WI38 (cell line): ENCODE data around the gene CCDC158.

Experiments
- H3K4me3 ChIP-seq: 2 replicates; pipeline ENCODE4 v1.5.1; 2011; ENCODE audit warnings: low read depth, mild to moderate bottlenecking, control low read depth, low read length
- TF ChIP-seq, protein P1 (sequence below): IDR thresholded peaks from 2 replicates; pipeline ENCODE4 v1.5.1; 2012; ENCODE audit warnings: low read depth, mild to moderate bottlenecking, control low read depth, low read length

CCDC158 gene

DNA sequence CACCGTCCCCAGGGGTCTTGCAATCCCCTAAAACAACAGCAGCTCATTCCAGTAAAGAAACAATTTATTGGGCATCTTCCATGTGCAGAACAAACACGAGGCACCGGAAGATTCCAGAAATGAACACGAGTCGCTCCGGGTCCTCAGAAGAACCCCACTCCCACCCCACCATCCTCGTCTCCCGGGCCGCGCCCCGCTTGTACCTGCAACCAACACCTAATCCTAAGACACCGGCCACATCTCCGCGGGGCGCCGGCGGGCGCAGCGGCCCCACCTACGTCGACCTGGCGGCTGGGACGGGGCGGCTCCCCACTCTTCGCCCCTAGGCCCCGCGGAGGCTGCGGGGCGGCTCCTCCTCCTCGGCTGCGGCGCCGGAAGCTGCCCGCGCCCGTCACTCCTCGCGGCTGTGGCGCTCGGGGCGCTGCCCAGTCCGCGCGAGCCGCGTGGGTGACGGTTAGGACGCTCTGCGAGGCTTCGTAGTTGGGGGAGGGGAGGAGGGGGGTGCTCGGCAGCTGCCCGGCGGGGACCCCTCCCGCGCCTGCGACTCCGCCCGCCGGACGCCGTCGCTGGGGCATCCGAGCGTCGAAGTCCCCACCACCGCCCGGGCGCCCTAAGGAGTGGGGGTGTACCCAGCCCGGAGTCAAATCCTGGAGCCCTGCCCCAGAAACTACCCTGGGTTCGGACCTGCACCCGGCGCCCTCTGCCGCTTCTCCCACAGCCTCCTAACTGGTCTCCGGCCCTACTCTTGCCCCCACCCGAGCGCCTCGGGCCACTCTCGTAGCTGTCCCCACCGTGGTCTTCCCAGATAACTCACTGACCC is at the start of gene CCDC158:
CCDC158 (minus strand) TSS at position 380 of the 820 bp plus-strand sequence. CDS start 17,934 bp downstream, outside the sequence.
- peak within 1 kb of the TSS; percentile 49 for H3K4me3 ChIP-seq
- TF ChIP-seq, protein P1, sequence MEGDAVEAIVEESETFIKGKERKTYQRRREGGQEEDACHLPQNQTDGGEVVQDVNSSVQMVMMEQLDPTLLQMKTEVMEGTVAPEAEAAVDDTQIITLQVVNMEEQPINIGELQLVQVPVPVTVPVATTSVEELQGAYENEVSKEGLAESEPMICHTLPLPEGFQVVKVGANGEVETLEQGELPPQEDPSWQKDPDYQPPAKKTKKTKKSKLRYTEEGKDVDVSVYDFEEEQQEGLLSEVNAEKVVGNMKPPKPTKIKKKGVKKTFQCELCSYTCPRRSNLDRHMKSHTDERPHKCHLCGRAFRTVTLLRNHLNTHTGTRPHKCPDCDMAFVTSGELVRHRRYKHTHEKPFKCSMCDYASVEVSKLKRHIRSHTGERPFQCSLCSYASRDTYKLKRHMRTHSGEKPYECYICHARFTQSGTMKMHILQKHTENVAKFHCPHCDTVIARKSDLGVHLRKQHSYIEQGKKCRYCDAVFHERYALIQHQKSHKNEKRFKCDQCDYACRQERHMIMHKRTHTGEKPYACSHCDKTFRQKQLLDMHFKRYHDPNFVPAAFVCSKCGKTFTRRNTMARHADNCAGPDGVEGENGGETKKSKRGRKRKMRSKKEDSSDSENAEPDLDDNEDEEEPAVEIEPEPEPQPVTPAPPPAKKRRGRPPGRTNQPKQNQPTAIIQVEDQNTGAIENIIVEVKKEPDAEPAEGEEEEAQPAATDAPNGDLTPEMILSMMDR: no peak

DNA sequence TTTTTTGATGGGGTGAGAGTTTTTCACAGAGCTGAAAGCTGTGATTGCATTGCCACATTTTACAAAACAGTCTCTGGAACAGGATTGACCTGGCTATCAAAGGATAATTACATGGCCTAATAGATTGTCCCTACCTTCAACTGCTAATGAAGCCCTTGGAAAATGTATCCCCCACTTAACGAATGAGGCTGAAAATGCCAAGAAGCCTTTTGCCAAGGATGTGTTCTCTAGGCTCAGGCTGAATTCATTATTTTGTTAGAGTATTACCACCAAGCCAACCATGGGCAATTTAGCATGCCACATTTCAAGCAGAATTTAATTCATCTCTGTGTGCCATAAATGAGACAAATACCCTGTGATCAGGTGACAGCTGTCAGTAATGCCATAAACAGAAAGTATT is 49.6 kb upstream of the CCDC158 start:
- H3K4me3 ChIP-seq: no peak overlapping the region

DNA sequence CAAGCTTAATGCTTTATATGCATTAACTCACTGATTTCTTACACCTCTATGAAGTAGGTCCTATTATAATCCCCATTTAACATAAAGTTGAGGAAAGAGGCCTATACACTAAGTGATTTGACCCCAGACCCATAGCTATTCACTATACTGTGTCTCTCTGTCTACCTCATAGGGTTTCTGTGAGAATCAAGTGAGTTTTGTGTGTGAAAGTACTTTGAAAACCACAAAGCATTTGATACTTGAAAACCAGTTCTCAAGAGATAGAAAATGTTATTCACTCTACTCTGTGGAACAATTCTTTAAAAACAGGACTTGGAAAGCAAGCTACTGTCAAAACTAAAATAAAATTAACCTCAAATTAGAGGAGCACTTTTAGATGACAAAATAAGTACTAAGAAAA is 49.1 kb upstream of the CCDC158 start:
- H3K4me3 ChIP-seq: no peak overlapping the region
- TF ChIP-seq, protein P1: no peak

More for the DNA sequence above, 49.6 kb upstream of the CCDC158 start:
- TF ChIP-seq, protein P1: no peak

DNA sequence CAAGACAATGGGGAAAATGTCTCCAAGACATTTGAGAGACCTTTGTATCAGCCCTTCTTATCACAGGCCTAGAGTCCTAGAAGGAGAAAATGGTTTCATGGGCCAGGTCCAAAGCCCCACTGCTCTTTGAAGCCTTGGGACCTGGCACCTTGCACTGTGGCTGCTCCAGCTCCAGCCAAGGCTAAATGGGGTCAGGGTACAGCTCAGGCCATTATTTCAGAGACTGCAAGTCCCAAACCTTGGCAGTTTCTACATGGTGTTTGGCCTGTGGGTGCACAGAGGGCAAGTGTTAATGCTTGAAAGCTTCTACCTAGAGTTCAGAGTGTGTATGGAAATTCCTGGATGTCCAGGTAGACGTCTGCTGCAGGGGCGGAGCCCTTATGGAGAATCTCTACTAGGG is 42.6 kb upstream of the CCDC158 start:
- H3K4me3 ChIP-seq: no peak overlapping the region
- TF ChIP-seq, protein P1: no peak

DNA sequence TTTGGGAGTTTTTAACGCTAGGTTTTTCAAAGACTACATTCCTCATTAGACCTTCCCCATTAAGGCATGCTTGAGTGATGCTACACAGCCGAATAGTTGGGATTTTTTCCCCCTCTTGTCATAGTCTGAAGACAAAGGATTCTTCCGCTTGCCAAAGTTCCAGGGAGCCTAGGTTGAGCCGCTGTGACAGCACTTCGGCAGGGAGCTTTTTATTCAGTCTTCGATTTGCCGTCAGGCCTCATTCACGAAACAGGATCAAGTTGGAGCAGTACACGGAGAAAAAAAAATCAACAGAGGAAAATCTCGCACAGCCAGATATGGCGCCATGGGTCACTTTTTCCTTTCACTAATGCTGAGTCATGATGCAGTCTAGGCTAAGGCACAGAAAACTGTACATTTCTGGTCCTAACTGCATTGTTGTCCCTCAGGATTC is 38.4 kb upstream of the CCDC158 start:
- TF ChIP-seq, protein P1: no peak
- no peak overlapping the region for H3K4me3 ChIP-seq

DNA sequence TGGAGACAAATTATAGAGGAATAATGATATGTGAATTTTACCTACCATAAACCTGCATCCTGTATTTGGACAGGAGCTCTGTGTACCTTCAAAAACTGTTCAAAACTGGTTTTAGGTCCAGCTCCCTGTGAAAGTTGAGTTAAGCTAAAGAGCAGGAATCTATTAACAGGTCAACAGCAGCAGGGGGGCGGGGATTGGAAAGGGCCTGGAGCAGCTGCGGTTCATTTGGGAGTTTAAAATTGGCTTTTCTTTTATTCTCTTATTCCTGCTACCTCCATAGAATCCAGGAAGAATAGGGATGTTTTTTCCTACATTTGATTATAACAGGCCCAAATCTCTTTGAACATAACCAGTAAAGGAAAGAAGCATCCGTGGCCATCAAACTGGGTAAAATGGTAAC is 37.9 kb upstream of the CCDC158 start:
- TF ChIP-seq, protein P1: no peak
- no peak overlapping the region for H3K4me3 ChIP-seq

DNA sequence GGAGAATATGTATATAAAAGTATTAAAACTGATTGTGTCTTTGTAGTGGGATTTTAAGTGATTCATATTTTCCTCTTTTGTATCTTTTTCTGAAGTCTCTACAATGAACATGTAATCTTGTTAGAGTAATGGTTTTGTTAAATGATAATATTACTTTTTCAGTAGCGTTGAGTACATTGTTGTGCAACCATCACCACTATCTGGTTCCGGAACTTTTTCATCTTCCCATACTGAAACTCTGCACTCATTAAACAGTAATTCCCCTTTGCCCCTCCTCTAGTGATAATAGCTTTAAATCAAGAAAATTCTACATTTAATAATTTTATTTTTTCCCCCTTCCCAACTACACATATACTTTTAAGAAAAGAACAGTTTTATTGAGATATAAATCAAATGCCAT is 37.4 kb upstream of the CCDC158 start:
- TF ChIP-seq, protein P1: no peak
- H3K4me3 ChIP-seq: no peak overlapping the region
